GM10266 (cell line): ENCODE data around the gene LRRC71.

ENCODE experiments used
- DNase-seq: peaks from one replicate; pipeline ENCODE4 v3.0.0; 2012; ENCODE audit errors: extremely low spot score
- TF ChIP-seq, protein P1 (sequence below): IDR thresholded peaks from 2 replicates; pipeline ENCODE4 v1.5.1; 2012; ENCODE audit warnings: mild to moderate bottlenecking, low read depth; ENCODE audit not compliant: control insufficient read depth, insufficient read depth; ENCODE audit errors: missing control alignments

LRRC71 gene

DNA sequence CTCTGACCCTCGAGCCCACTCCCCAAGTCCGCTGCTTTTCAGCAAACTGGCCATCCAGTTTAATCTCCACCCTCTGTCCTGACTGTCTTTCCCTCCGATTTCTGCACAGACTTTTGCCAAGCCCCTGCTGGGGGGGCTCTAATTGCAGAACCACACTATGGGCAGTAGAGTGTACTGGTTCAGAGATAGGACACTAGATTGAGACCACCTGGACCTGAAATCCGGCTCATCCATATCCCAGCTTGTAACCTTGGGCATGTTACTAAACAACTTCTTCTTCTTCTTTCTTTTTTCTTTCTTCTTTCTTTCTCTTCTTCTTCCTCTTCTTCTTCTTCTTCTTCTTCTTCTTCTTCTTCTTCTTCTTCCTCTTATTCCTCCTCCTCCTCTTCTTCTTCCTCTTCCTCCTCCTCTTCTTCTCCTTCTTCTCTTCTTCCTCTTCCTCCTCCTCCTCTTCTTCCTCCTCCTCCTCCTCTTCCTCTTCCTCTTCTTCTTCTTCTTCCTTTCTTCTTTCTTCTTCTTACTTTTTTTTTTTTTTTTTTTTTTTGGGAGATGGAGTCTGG is 7.7 kb downstream of the LRRC71 start:
- TF ChIP-seq, protein P1, sequence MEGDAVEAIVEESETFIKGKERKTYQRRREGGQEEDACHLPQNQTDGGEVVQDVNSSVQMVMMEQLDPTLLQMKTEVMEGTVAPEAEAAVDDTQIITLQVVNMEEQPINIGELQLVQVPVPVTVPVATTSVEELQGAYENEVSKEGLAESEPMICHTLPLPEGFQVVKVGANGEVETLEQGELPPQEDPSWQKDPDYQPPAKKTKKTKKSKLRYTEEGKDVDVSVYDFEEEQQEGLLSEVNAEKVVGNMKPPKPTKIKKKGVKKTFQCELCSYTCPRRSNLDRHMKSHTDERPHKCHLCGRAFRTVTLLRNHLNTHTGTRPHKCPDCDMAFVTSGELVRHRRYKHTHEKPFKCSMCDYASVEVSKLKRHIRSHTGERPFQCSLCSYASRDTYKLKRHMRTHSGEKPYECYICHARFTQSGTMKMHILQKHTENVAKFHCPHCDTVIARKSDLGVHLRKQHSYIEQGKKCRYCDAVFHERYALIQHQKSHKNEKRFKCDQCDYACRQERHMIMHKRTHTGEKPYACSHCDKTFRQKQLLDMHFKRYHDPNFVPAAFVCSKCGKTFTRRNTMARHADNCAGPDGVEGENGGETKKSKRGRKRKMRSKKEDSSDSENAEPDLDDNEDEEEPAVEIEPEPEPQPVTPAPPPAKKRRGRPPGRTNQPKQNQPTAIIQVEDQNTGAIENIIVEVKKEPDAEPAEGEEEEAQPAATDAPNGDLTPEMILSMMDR, result no peak
- DNase-seq, result no peak

DNA sequence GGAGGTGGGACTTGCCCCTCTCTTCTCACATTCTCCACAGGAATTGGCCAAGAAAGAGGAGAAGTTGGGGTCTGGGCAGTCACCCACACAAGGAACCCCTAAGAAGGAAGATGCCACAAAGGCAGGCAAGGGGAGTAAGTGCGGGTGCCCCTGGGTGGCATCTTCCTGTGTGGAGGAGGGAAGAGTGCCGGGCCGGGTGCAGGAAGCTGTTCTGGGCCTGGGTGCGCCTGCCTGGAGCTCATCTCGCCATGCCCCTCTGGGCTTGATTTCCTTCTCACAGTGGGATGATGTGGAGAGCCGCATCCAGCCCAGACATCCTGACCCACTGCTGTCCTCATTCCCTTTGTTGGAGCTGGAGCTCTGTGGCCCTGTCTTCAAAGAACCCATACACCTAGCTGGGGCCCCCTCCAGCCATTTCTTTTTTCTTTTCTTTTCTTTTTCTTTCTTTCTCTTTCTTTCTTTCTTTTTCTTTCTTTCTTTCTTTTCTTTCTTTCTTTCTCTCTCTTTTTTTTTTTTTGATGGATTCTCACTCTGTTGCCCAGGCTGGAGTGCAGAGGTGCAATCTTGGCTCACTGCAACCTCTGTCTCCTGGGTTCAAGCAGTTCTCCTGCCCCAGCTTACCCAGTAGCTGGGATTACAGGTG is 9.3 kb downstream of the LRRC71 start:
- no peak for DNase-seq
- TF ChIP-seq, protein P1, result no peak

DNA sequence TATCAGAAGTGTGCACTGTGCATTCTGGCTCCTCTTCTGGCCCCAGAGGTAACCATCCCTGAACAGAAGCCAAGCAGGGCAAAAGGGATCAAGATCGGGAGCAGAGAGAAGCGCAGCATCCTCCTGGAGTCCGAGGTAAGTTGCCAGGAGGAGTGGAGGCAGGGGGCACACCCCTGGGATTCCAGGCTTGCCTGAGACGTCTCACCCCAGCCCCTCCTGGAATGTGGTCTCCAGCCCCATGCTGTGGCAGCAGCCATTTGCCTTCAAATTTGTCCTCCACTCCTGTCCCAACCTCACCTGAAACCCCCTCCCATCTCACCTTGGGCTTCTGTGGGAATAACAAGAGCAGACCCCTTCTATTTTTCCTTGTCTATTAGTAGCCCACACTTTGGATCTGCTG is 10.1 kb downstream of the LRRC71 start:
- DNase-seq, result no peak
- TF ChIP-seq, protein P1, result no peak

DNA sequence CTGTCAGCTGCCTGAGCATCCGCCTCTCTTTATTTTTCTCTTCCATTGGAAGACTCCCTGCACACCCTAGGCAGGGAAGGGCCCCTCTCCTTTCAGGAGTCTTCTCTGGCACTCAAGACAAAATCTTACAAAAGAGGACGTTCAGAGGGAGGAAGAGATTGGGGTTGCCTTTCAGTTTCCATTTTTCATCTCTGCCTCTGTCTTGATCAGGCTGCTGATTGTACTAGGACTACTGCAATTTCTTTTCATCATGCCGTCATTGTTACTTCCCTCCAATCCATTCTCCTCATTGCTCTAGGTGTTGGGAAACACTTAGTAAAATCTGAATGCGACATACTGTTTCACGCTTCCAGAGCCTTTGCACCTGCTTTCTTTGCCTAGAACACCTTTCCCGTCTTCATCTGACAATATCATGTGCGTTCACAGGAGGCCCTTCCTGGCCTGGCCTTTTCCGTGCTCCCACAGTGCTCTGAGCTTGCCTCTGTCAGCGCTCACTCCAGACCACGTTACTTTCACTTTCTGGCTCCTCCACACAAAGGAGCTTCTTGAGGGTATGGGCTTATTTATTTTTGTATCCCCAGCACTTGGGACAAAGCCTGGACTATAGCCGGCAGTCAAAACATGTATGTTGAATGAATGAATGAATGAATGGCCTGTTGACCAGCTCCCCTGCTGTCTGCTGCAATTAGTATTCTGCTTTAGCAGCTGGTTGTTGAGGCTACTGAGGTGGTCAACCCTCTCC is 10.9 kb downstream of the LRRC71 start:
- no peak for DNase-seq

DNA sequence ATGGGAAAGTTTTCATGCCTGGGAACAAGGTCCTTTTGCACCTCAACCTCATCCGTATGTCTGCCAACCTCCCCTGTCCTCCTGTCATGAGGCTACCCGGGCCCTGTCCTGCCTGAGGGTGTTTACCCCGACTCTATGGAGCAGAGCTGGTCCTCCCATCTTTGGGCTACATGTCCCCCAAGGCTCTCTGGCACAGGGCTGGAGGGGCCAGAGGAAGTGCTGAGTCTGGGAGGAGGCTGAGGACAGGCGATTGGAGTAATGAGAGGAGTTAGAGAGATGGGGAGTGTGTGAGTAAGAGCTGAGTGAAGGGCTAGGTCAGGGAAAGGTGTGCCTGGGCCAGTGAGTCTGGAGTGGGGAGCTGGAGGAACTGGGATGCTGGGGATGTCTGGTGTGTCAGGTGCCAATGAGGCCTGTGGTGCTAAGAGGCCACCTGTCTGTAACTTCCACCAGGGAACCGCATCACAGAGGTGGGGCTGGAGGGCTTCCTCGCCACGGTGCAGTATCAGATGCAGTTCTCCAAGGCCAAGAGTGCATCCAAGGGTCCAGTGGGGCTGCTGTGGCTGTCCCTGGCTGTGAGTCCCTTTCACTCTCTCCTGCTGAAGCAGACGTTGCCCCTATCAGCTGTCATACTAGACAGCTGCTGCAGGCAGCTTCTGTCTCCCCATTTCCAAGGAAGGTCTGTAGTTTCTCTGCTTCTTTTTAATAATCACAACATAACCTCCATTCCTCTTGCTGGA is 11.7 kb downstream of the LRRC71 start:
- no peak for DNase-seq

More for the DNA sequence above, 10.9 kb downstream of the LRRC71 start:
- TF ChIP-seq, protein P1, result no peak

DNA sequence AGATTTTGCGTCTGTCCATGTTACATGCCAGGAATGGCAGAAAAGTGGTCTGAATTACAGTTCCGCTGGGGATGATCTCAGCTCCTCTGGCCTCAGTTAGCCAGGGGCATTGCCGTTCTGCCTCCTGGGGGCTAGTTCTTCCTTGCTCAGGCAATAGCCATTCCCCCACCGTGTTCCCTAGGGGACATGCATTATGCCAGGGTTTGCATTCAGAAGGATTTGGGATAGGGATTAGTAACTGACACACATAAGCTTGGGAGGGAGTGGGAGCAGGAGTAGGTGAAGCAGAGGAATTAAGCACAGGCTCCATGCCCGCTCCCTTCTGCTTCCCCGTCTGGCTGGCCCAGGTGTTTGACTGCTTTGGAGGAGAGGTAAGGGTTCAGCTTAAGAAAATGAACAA is 12.7 kb downstream of the LRRC71 start:
- DNase-seq, result no peak
- TF ChIP-seq, protein P1, result no peak

More for the DNA sequence above, 11.7 kb downstream of the LRRC71 start:
- TF ChIP-seq, protein P1, result no peak
